ENCODE measurements around the gene AGMO. TPM values are rescaled to one million over a fixed set of nuclear protein-coding genes. Genes with fewer than 3 reads are reported as not detected.

Gene AGMO
- total RNA-seq, 1 experiment from 2014 or later = 13.2 TPM

GRCh38 chr7:15158141-15158810 lies 403.5 kb downstream of the AGMO start:
- H3K27ac Mint-ChIP-seq (ENCODE audit: unreplicated experiment) = no peak overlapping the region
- H3K9me3 Mint-ChIP-seq (ENCODE audit: low read depth, unreplicated experiment) = no peaks in the 10 kb centered on the region
- H3K4me3 Mint-ChIP-seq (ENCODE audit: low read depth, unreplicated experiment) = no peak overlapping the region
- CTCF ChIA-PET = interaction anchor here (0.5 kb wide), 1 partner anchor 66 kb away, joined by 4 read pairs; no protein-coding TSS in a partner anchor
- no peaks in the 10 kb centered on the region for H3K36me3 Mint-ChIP-seq (ENCODE audit: insufficient read depth, unreplicated experiment)
- no peaks in the 10 kb centered on the region for H3K4me1 Mint-ChIP-seq (ENCODE audit: low read depth, unreplicated experiment)
- TF ChIP-seq, protein P1, sequence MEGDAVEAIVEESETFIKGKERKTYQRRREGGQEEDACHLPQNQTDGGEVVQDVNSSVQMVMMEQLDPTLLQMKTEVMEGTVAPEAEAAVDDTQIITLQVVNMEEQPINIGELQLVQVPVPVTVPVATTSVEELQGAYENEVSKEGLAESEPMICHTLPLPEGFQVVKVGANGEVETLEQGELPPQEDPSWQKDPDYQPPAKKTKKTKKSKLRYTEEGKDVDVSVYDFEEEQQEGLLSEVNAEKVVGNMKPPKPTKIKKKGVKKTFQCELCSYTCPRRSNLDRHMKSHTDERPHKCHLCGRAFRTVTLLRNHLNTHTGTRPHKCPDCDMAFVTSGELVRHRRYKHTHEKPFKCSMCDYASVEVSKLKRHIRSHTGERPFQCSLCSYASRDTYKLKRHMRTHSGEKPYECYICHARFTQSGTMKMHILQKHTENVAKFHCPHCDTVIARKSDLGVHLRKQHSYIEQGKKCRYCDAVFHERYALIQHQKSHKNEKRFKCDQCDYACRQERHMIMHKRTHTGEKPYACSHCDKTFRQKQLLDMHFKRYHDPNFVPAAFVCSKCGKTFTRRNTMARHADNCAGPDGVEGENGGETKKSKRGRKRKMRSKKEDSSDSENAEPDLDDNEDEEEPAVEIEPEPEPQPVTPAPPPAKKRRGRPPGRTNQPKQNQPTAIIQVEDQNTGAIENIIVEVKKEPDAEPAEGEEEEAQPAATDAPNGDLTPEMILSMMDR (IDR thresholded peaks at IDR 0.05; ENCODE audit: unreplicated experiment) = no peak
- no TSS peak for BruUV-seq (replicated peaks)
- H3K27me3 Mint-ChIP-seq (ENCODE audit: unreplicated experiment) = no peaks in the 10 kb centered on the region
- DNase-seq = no peak
- intact Hi-C loops (cut with micrococcal nuclease; ENCODE audit: unreplicated experiment) = no loop called here

Other genes with a start within 250 kb of the AGMO start
- gene MEOX2, start 124.7 kb upstream of the AGMO start, total RNA-seq (2022) = 8.7 and 12.6 TPM in 2 replicates

Data from Calu3 (cell line).